Activated naive CD4-positive, alpha-beta T cell treated with anti-CD3 and anti-CD28 coated beads, Interleukin-2, amount 10 ng/mL, durations not matched to agents 7 days and 5 days (primary cell): ENCODE data around the gene MEFV.
"Not testable (repeated sequence)": the region's sequence is repeated elsewhere in the genome, so short reads cannot be mapped to it uniquely, and the experiment has no call there.

Source experiments
- CTCF ChIA-PET: fragments of 350-600 bp; sonication (Branson Sonifier 250); formaldehyde crosslinking; loops from one replicate; lab custom pipeline; 2021; ENCODE audit warnings: antibody characterized with exemption; lab: Charles Lee
- DNase-seq: peaks from one replicate; pipeline ENCODE4 v3.0.0-alpha.2; 2020
- H3K27ac Mint-ChIP-seq: one replicate; pipeline ENCODE4 v1.8.0; 2021; ENCODE audit warnings: mild to moderate bottlenecking, moderate library complexity, mixed read lengths
- H3K27me3 Mint-ChIP-seq: one replicate; pipeline ENCODE4 v1.8.0; 2021; ENCODE audit warnings: mild to moderate bottlenecking, mixed read lengths
- H3K36me3 Mint-ChIP-seq: one replicate; pipeline ENCODE4 v1.8.0; 2021; ENCODE audit warnings: mixed read lengths
- H3K4me1 Mint-ChIP-seq: one replicate; pipeline ENCODE4 v1.8.0; 2021; ENCODE audit warnings: mixed read lengths
- H3K4me3 Mint-ChIP-seq: one replicate; pipeline ENCODE4 v1.8.0; 2021; ENCODE audit warnings: mild to moderate bottlenecking, moderate library complexity, mixed read lengths
- H3K9me3 Mint-ChIP-seq: one replicate; pipeline ENCODE4 v1.8.0; 2021; ENCODE audit warnings: mixed read lengths

MEFV gene

GRCh38 chr16:3220839-3221238, 35.6 kb downstream of the MEFV start:
- H3K27me3 Mint-ChIP-seq, result no peaks in the 10 kb centered on the region
- H3K9me3 Mint-ChIP-seq, result peaks cover 58% of the 10 kb centered on the region
- CTCF ChIA-PET, result no interaction called here
- H3K27ac Mint-ChIP-seq, result no peak overlapping the region
- H3K36me3 Mint-ChIP-seq, result peaks cover 62% of the 10 kb centered on the region
- peaks cover 18% of the 10 kb centered on the region for H3K4me1 Mint-ChIP-seq
- DNase-seq, result no peak
- H3K4me3 Mint-ChIP-seq, result no peak overlapping the region

GRCh38 chr16:3216263-3216640, 40.2 kb downstream of the MEFV start:
- no peak overlapping the region for H3K4me3 Mint-ChIP-seq
- H3K27ac Mint-ChIP-seq, result peak overlapping the region; percentile 100
- CTCF ChIA-PET, result interaction anchor here (1.3 to 1.4 kb wide), 2 partner anchors 17 to 34 kb away, joined by 3 to 4 read pairs; no protein-coding TSS in a partner anchor
- DNase-seq, result no peak
- peaks cover 49% of the 10 kb centered on the region for H3K9me3 Mint-ChIP-seq
- H3K36me3 Mint-ChIP-seq, result peaks cover 45% of the 10 kb centered on the region
- H3K27me3 Mint-ChIP-seq, result no peaks in the 10 kb centered on the region
- peaks cover 44% of the 10 kb centered on the region for H3K4me1 Mint-ChIP-seq

- DNase-seq, result no peak
- H3K27me3 Mint-ChIP-seq, result no peaks in the 10 kb centered on the region
- H3K36me3 Mint-ChIP-seq, result peaks cover 41% of the 10 kb centered on the region
- H3K4me3 Mint-ChIP-seq, result peak overlapping the region; percentile 17
- H3K4me1 Mint-ChIP-seq, result peaks cover 44% of the 10 kb centered on the region
- peaks cover 48% of the 10 kb centered on the region for H3K9me3 Mint-ChIP-seq
- peak overlapping the region; percentile 100 for H3K27ac Mint-ChIP-seq
- CTCF ChIA-PET, result interaction anchor here (1.3 to 1.4 kb wide), 2 partner anchors 17 to 33 kb away, joined by 3 to 4 read pairs; no protein-coding TSS in a partner anchor
These were observed 40.7 kb downstream of the MEFV start for GRCh38 chr16:3215601-3216262.

GRCh38 chr16:3214904-3215600, 41.4 kb downstream of the MEFV start:
- DNase-seq, result peak; percentile 62
- peaks cover 4% of the 10 kb centered on the region for H3K27me3 Mint-ChIP-seq
- H3K4me3 Mint-ChIP-seq, result peak overlapping the region; percentile 17
- H3K27ac Mint-ChIP-seq, result peak overlapping the region; percentile 100
- CTCF ChIA-PET, result interaction anchor here (1.3 to 1.4 kb wide), 2 partner anchors 18 to 32 kb away, joined by 3 to 4 read pairs; no protein-coding TSS in a partner anchor
- H3K4me1 Mint-ChIP-seq, result peaks cover 44% of the 10 kb centered on the region
- peaks cover 49% of the 10 kb centered on the region for H3K9me3 Mint-ChIP-seq
- peaks cover 41% of the 10 kb centered on the region for H3K36me3 Mint-ChIP-seq

GRCh38 chr16:3212567-3212966, 43.9 kb downstream of the MEFV start:
- DNase-seq, result no peak
- H3K9me3 Mint-ChIP-seq, result peaks cover 53% of the 10 kb centered on the region
- peaks cover 36% of the 10 kb centered on the region for H3K36me3 Mint-ChIP-seq
- peak overlapping the region; percentile 73 for H3K27ac Mint-ChIP-seq
- CTCF ChIA-PET, result no interaction called here
- peaks cover 39% of the 10 kb centered on the region for H3K4me1 Mint-ChIP-seq
- peaks cover 4% of the 10 kb centered on the region for H3K27me3 Mint-ChIP-seq
- H3K4me3 Mint-ChIP-seq, result no peak overlapping the region

- CTCF ChIA-PET, result no interaction called here
- H3K9me3 Mint-ChIP-seq, result peaks cover 57% of the 10 kb centered on the region
These were observed 44.4 kb downstream of the MEFV start for GRCh38 chr16:3212006-3212405.

GRCh38 chr16:3207086-3207953, 49.1 kb downstream of the MEFV start:
- Mint-ChIP-seq H3K4me1 (peaks cover 4% of the 10 kb centered on the region), H3K27me3 (peaks cover 29% of the 10 kb centered on the region), H3K27ac (no peak overlapping the region), H3K4me3 (no peak overlapping the region), H3K9me3 (peaks cover 47% of the 10 kb centered on the region), H3K36me3 (peaks cover 8% of the 10 kb centered on the region)
- CTCF ChIA-PET, result interaction anchor here (0.7 kb wide), 1 partner anchor 264 kb away, joined by 3 read pairs; no protein-coding TSS in a partner anchor
- DNase-seq, result no peak

More at GRCh38 chr16:3212006-3212405, 44.4 kb downstream of the MEFV start:
- no peak overlapping the region for H3K27ac Mint-ChIP-seq
- H3K27me3 Mint-ChIP-seq, result peaks cover 4% of the 10 kb centered on the region
- no peak for DNase-seq
- peaks cover 36% of the 10 kb centered on the region for H3K36me3 Mint-ChIP-seq
- no peak overlapping the region for H3K4me3 Mint-ChIP-seq
- peaks cover 36% of the 10 kb centered on the region for H3K4me1 Mint-ChIP-seq

GRCh38 chr16:3205939-3206338, 50.5 kb downstream of the MEFV start:
- CTCF ChIA-PET, H3K27ac Mint-ChIP-seq, H3K36me3 Mint-ChIP-seq, DNase-seq, H3K4me1 Mint-ChIP-seq, H3K4me3 Mint-ChIP-seq: not testable (repeated sequence)
- peaks cover 41% of the 10 kb centered on the region for H3K9me3 Mint-ChIP-seq
- H3K27me3 Mint-ChIP-seq, result peaks cover 39% of the 10 kb centered on the region

GRCh38 chr16:3202903-3203539, 53.4 kb downstream of the MEFV start:
- Mint-ChIP-seq H3K27me3 (peaks cover 50% of the 10 kb centered on the region), H3K9me3 (peaks cover 33% of the 10 kb centered on the region), H3K27ac (no peak overlapping the region), H3K36me3 (peaks cover 6% of the 10 kb centered on the region), H3K4me3 (no peak overlapping the region), H3K4me1 (no peaks in the 10 kb centered on the region)
- CTCF ChIA-PET, result no interaction called here
- DNase-seq, result no peak

- no peaks in the 10 kb centered on the region for H3K36me3 Mint-ChIP-seq
These were observed 57.9 kb downstream of the MEFV start for GRCh38 chr16:3198334-3199072.

GRCh38 chr16:3197694-3198333, 58.6 kb downstream of the MEFV start:
- CTCF ChIA-PET, H3K27ac Mint-ChIP-seq, H3K4me1 Mint-ChIP-seq, H3K9me3 Mint-ChIP-seq, H3K36me3 Mint-ChIP-seq, H3K4me3 Mint-ChIP-seq, DNase-seq: not testable (repeated sequence)
- H3K27me3 Mint-ChIP-seq, result peaks cover 73% of the 10 kb centered on the region

More at GRCh38 chr16:3198334-3199072, 57.9 kb downstream of the MEFV start:
- CTCF ChIA-PET, result no interaction called here
- peaks cover 72% of the 10 kb centered on the region for H3K27me3 Mint-ChIP-seq
- peaks cover 2% of the 10 kb centered on the region for H3K4me1 Mint-ChIP-seq
- no peak overlapping the region for H3K4me3 Mint-ChIP-seq
- no peak for DNase-seq
- H3K27ac Mint-ChIP-seq, result no peak overlapping the region
- H3K9me3 Mint-ChIP-seq, result peaks cover 2% of the 10 kb centered on the region

- Mint-ChIP-seq H3K4me1 (peaks cover 9% of the 10 kb centered on the region), H3K36me3 (peaks cover 5% of the 10 kb centered on the region), H3K4me3 (no peak overlapping the region), H3K27ac (no peak overlapping the region), H3K9me3 (peaks cover 2% of the 10 kb centered on the region), H3K27me3 (peaks cover 81% of the 10 kb centered on the region)
- CTCF ChIA-PET, result no interaction called here
- no peak for DNase-seq
These were observed 60.5 kb downstream of the MEFV start for GRCh38 chr16:3195975-3196374.

- peaks cover 21% of the 10 kb centered on the region for H3K4me1 Mint-ChIP-seq
- CTCF ChIA-PET, result interaction anchor here (0.8 kb wide), 1 partner anchor 15 kb away, joined by 3 read pairs; no protein-coding TSS in a partner anchor
These were observed 61.6 kb downstream of the MEFV start for GRCh38 chr16:3194792-3195191.

More at GRCh38 chr16:3194792-3195191, 61.6 kb downstream of the MEFV start:
- no peak overlapping the region for H3K4me3 Mint-ChIP-seq
- DNase-seq, result no peak
- H3K9me3 Mint-ChIP-seq, result peaks cover 4% of the 10 kb centered on the region
- H3K27ac Mint-ChIP-seq, result no peak overlapping the region
- H3K27me3 Mint-ChIP-seq, result peaks cover 90% of the 10 kb centered on the region
- H3K36me3 Mint-ChIP-seq, result peaks cover 12% of the 10 kb centered on the region
